Fibroblast of lung (primary cell): ENCODE measurements around the gene TEAD2. TPM values are rescaled to one million over a fixed set of nuclear protein-coding genes. Genes with fewer than 3 reads are reported as not detected.
"Not testable (repeated sequence)": the region's sequence is repeated elsewhere in the genome, so short reads cannot be mapped to it uniquely, and the experiment has no call there.

Experiments
- DNase-seq, 2 donors: peaks; one replicate each; pipeline versions ENCODE4 v3.0.0 to v3.0.0-alpha.2; 2010; ENCODE audit warnings: low read depth in 2 of 2
- H2AFZ ChIP-seq: 2 replicates; pipeline ENCODE4 v1.5.1; 2012; ENCODE audit warnings: low read length, control low read depth, inconsistent platforms
- H3K27ac ChIP-seq: 2 replicates; pipeline ENCODE4 v1.5.1; 2011; ENCODE audit warnings: low read length, control low read depth; ENCODE audit not compliant: insufficient read depth
- H3K27me3 ChIP-seq: 2 replicates; pipeline ENCODE4 v1.5.1; 2011; ENCODE audit warnings: mild to moderate bottlenecking, low read length; ENCODE audit not compliant: control insufficient read depth, insufficient read depth
- H3K36me3 ChIP-seq: 2 replicates; pipeline ENCODE4 v1.5.1; 2011; ENCODE audit warnings: low read length; ENCODE audit not compliant: control insufficient read depth, insufficient read depth
- H3K4me1 ChIP-seq: 2 replicates; pipeline ENCODE4 v1.5.1; 2011; ENCODE audit warnings: low read length; ENCODE audit not compliant: control insufficient read depth, insufficient read depth; ENCODE audit errors: extremely low read depth
- H3K4me2 ChIP-seq: 2 replicates; pipeline ENCODE4 v1.5.1; 2011; ENCODE audit warnings: low read length, control low read depth; ENCODE audit not compliant: insufficient read depth; ENCODE audit errors: extremely low read depth
- H3K4me3 ChIP-seq, 4 experiments: fragments of 200-600 bp in 1 of 4; sonication (generic) in 1 of 4; replicated peaks in 1 of 4; 2 replicates each; pipeline ENCODE4 v1.5.1; 2011 to 2016; ENCODE audit warnings: low read length in 4 of 4, low read depth in 3 of 4, mild to moderate bottlenecking in 3 of 4, control low read depth in 2 of 4, inconsistent platforms in 1 of 4, mixed read lengths in 1 of 4; ENCODE audit not compliant: insufficient read depth in 1 of 4; ENCODE audit errors: control extremely low read depth in 1 of 4
- H3K79me2 ChIP-seq: 2 replicates; pipeline ENCODE4 v1.5.1; 2012; ENCODE audit warnings: mild to moderate bottlenecking, low read length, inconsistent platforms; ENCODE audit not compliant: control insufficient read depth, insufficient read depth
- H3K9ac ChIP-seq: 2 replicates; pipeline ENCODE4 v1.5.1; 2011; ENCODE audit warnings: mild to moderate bottlenecking, low read length, control low read depth; ENCODE audit not compliant: insufficient read depth
- H3K9me3 ChIP-seq: 2 replicates; pipeline ENCODE4 v1.5.1; 2012; ENCODE audit warnings: low read depth, low read length; ENCODE audit not compliant: control insufficient read depth, insufficient read depth
- H4K20me1 ChIP-seq: 2 replicates; pipeline ENCODE4 v1.5.1; 2011; ENCODE audit warnings: low read length; ENCODE audit not compliant: control insufficient read depth, insufficient read depth; ENCODE audit errors: extremely low read depth
- EZH2 ChIP-seq: IDR thresholded peaks from 2 replicates; pipeline ENCODE4 v1.5.1; 2012; ENCODE audit warnings: low read length, control low read depth, mild to moderate bottlenecking; ENCODE audit errors: missing control alignments
- polyA plus RNA-seq, 2 donors: library from polyadenylated mRNA; depleted of rRNA in 1 of 2; stranded (reverse) in 1 of 2; unstranded in 1 of 2; fragments of >200 nt; gene quantifications; 2 replicates each; pipeline ENCODE4 v1.2.1, GENCODE V29; 2011 to 2012; ENCODE audit warnings: missing spikeins in 1 of 2
- total RNA-seq: library from RNA; depleted of rRNA; stranded (reverse); fragments of >200 nt; gene quantifications from 2 replicates; pipeline ENCODE4 v1.2.1, GENCODE V29; 2014
- TF ChIP-seq, protein P1 (sequence below), 2 donors: IDR thresholded peaks in 1 of 2; conservative IDR thresholded peaks in 1 of 2; 1 replicate in 1 of 2; 2 replicates in 1 of 2; pipeline ENCODE4 v1.5.1; 2011 to 2012; ENCODE audit warnings: low read length in 2 of 2, control low read depth in 1 of 2, inconsistent platforms in 1 of 2, low read depth in 1 of 2, mild to moderate bottlenecking in 1 of 2

TEAD2 gene
- total and polyA plus RNA-seq, 2 donors (not counting 1 experiment from before 2014, with no cell fraction given): 19.2 to 22.7 TPM

GRCh38 chr19:49301165-49301865 is 60.9 kb downstream of the TEAD2 start:
- DNase-seq: peak; percentile 43 to 54
- no peak for TF ChIP-seq EZH2
- TF ChIP-seq, protein P1, sequence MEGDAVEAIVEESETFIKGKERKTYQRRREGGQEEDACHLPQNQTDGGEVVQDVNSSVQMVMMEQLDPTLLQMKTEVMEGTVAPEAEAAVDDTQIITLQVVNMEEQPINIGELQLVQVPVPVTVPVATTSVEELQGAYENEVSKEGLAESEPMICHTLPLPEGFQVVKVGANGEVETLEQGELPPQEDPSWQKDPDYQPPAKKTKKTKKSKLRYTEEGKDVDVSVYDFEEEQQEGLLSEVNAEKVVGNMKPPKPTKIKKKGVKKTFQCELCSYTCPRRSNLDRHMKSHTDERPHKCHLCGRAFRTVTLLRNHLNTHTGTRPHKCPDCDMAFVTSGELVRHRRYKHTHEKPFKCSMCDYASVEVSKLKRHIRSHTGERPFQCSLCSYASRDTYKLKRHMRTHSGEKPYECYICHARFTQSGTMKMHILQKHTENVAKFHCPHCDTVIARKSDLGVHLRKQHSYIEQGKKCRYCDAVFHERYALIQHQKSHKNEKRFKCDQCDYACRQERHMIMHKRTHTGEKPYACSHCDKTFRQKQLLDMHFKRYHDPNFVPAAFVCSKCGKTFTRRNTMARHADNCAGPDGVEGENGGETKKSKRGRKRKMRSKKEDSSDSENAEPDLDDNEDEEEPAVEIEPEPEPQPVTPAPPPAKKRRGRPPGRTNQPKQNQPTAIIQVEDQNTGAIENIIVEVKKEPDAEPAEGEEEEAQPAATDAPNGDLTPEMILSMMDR (conservative IDR thresholded peaks at IDR 0.05 in 1 of 2, IDR thresholded peaks at IDR 0.05 in 1 of 2; ENCODE audit: low read depth in 1 of 2, low read length in 2 of 2): peak; percentile 66 to 90
- H3K4me2 ChIP-seq: peak overlapping the region; percentile 37
- no peaks in the 10 kb centered on the region for H3K27me3 ChIP-seq
- H4K20me1 ChIP-seq: no peaks in the 10 kb centered on the region
- H3K9ac ChIP-seq: no peak overlapping the region
- no peaks in the 10 kb centered on the region for H3K4me1 ChIP-seq
- no peaks in the 10 kb centered on the region for H3K79me2 ChIP-seq
- no peak overlapping the region for H3K27ac ChIP-seq
- H3K36me3 ChIP-seq: no peaks in the 10 kb centered on the region
- no peaks in the 10 kb centered on the region for H3K9me3 ChIP-seq
- H2AFZ ChIP-seq: peak overlapping the region; percentile 54
- H3K4me3 ChIP-seq: peak overlapping the region in 1 of 4 experiments; percentile 35

GRCh38 chr19:49298653-49299052 is 63.6 kb downstream of the TEAD2 start:
- not testable (repeated sequence) for H3K27ac ChIP-seq, DNase-seq, H3K9ac ChIP-seq, H3K4me3 ChIP-seq, H3K79me2 ChIP-seq, H3K4me2 ChIP-seq, H3K9me3 ChIP-seq, H2AFZ ChIP-seq, H3K27me3 ChIP-seq, H4K20me1 ChIP-seq, H3K36me3 ChIP-seq, H3K4me1 ChIP-seq

GRCh38 chr19:49297403-49297802 is 64.8 kb downstream of the TEAD2 start:
- Histone ChIP-seq H2AFZ (no peak overlapping the region), H3K4me3 (no peak overlapping the region), H3K9ac (no peak overlapping the region), H3K27ac (no peak overlapping the region), H4K20me1 (no peaks in the 10 kb centered on the region), H3K79me2 (no peaks in the 10 kb centered on the region), H3K4me2 (no peak overlapping the region), H3K36me3 (no peaks in the 10 kb centered on the region), H3K9me3 (no peaks in the 10 kb centered on the region), H3K4me1 (no peaks in the 10 kb centered on the region), H3K27me3 (peaks cover 3% of the 10 kb centered on the region)
- DNase-seq: peak; percentile 46 to 52
- TF ChIP-seq, protein P1 (conservative IDR thresholded peaks at IDR 0.05 in 1 of 2, IDR thresholded peaks at IDR 0.05 in 1 of 2; ENCODE audit: low read depth in 1 of 2, low read length in 2 of 2): no peak
- no peak for TF ChIP-seq EZH2
